Chondrocyte (in vitro differentiated cells): ENCODE data around the gene LIMD2. TPM values are rescaled to one million over a fixed set of nuclear protein-coding genes. Genes with fewer than 3 reads are reported as not detected.

ENCODE experiments used
- DNase-seq: peaks from one replicate; pipeline ENCODE4 v3.0.0; 2021; ENCODE audit warnings: mixed read lengths, low spot score
- H3K27ac Mint-ChIP-seq: one replicate; pipeline ENCODE4 v1.8.0; 2021; ENCODE audit warnings: mild to moderate bottlenecking, moderate library complexity, mixed read lengths; ENCODE audit not compliant: unreplicated experiment
- H3K27me3 Mint-ChIP-seq: 2 replicates; pipeline ENCODE4 v1.8.0; 2021; ENCODE audit warnings: low read depth, mixed read lengths
- H3K36me3 Mint-ChIP-seq: 2 replicates; pipeline ENCODE4 v1.8.0; 2021; ENCODE audit warnings: low read depth, mixed read lengths
- H3K4me1 Mint-ChIP-seq: 2 replicates; pipeline ENCODE4 v1.8.0; 2021; ENCODE audit warnings: low read depth, mild to moderate bottlenecking, mixed read lengths
- H3K4me3 Mint-ChIP-seq: one replicate; pipeline ENCODE4 v1.8.0; 2021; ENCODE audit warnings: mild to moderate bottlenecking, moderate library complexity, mixed read lengths; ENCODE audit not compliant: unreplicated experiment
- H3K9me3 Mint-ChIP-seq: 2 replicates; pipeline ENCODE4 v1.8.0; 2021; ENCODE audit warnings: low read depth, mixed read lengths
- total RNA-seq: library from RNA; stranded (reverse); gene quantifications from 3 replicates; pipeline ENCODE4 v1.2.1, GENCODE V29; 2021
- TF ChIP-seq, protein P1 (sequence below): fragments of 200-600 bp; sonication (generic); IDR thresholded peaks from 2 replicates; pipeline ENCODE4 v1.5.0; 2021; ENCODE audit warnings: antibody characterized with exemption, mild to moderate bottlenecking, moderate library complexity

Gene LIMD2
- total RNA-seq, 1 donor from 2014 or later, result 32.2 TPM

DNA sequence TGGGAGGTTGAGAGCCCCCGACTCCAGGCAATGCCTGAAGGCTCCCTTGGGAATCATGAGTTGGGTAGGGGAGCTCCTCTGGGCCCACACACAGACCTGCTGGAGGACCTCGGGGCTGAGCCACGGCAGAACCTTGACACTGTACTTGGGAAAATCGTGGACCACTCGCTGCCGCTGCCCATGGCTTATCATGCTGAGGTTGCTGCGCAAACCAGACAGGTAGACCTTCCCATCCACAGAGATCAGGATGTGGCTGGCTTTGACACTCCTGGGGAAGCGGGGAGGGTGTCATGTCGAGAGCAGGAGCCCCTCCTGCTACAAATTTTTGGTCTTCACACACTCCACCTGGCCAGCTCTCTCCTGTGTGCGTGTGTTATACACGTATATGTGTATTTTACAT lies 7.2 kb upstream of the LIMD2 start:
- H3K4me1 Mint-ChIP-seq, result peaks cover 7% of the 10 kb centered on the region
- no peak overlapping the region for H3K4me3 Mint-ChIP-seq
- H3K27ac Mint-ChIP-seq, result no peak overlapping the region

DNA sequence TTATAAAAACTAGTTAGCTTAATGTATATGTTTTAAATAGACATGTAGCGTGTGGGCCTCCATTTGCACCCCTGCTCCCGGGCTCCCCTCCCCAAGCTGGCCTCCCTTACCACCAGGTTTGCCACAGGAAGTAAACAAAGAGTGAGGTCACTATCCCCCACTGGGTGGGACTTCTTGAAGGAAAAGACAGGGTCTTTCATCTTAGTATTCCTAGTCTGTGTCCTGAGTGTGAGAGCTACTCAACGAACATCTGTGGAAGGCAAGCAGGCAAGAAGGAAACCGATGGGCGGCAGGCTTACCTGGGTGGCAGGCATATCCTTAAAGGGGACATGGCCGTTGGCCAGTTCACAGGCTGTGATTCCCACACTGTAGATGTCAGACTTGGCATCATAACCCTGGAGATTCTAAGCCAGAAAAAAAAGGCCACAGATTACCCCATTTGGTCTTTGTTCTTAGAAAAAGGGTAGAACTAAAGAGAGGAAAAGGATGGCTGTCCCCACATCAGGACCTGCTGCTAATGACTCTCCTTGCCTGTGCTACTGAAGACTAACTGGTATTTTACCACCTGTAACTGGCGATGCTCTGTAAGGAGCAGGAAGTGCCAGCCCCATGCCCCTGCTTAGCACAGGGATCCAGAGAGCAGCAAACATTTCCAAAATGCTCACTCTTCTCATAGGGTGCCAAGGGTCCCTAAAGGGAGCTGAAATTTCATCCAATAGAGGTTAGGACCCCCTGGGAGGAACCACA lies 6.6 kb upstream of the LIMD2 start:
- no peaks in the 10 kb centered on the region for H3K9me3 Mint-ChIP-seq
- DNase-seq, result no peak
- no peaks in the 10 kb centered on the region for H3K27me3 Mint-ChIP-seq
- TF ChIP-seq, protein P1, sequence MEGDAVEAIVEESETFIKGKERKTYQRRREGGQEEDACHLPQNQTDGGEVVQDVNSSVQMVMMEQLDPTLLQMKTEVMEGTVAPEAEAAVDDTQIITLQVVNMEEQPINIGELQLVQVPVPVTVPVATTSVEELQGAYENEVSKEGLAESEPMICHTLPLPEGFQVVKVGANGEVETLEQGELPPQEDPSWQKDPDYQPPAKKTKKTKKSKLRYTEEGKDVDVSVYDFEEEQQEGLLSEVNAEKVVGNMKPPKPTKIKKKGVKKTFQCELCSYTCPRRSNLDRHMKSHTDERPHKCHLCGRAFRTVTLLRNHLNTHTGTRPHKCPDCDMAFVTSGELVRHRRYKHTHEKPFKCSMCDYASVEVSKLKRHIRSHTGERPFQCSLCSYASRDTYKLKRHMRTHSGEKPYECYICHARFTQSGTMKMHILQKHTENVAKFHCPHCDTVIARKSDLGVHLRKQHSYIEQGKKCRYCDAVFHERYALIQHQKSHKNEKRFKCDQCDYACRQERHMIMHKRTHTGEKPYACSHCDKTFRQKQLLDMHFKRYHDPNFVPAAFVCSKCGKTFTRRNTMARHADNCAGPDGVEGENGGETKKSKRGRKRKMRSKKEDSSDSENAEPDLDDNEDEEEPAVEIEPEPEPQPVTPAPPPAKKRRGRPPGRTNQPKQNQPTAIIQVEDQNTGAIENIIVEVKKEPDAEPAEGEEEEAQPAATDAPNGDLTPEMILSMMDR, result no peak
- H3K27ac Mint-ChIP-seq, result no peak overlapping the region
- H3K4me3 Mint-ChIP-seq, result no peak overlapping the region
- peaks cover 21% of the 10 kb centered on the region for H3K36me3 Mint-ChIP-seq
- H3K4me1 Mint-ChIP-seq, result peaks cover 11% of the 10 kb centered on the region

More for the DNA sequence above, 7.2 kb upstream of the LIMD2 start:
- H3K9me3 Mint-ChIP-seq, result no peaks in the 10 kb centered on the region
- H3K36me3 Mint-ChIP-seq, result peaks cover 24% of the 10 kb centered on the region
- DNase-seq, result no peak
- H3K27me3 Mint-ChIP-seq, result no peaks in the 10 kb centered on the region
- TF ChIP-seq, protein P1, result no peak

DNA sequence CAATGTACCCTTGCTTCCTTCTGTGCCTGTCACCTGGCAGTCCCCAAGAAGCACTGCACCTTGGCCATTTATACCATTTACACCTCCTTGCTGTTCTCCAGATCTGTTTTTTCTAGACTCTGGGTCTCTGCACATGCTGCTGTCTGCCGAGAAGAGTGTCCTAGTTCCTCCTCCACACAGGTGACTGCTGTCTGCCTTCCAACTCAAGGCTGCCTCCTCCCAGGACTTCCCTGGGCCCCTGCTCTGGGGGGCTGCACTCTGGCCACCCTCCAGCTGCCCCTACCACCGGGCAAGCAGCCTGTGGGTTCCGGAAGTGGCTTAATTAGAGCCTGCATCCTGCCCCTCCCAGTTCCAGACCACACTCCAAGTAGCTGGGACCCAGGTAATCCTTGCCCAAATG lies 5.7 kb upstream of the LIMD2 start:
- Mint-ChIP-seq H3K36me3 (peaks cover 20% of the 10 kb centered on the region), H3K4me3 (no peak overlapping the region), H3K27me3 (no peaks in the 10 kb centered on the region), H3K27ac (no peak overlapping the region), H3K9me3 (no peaks in the 10 kb centered on the region), H3K4me1 (peaks cover 16% of the 10 kb centered on the region)
- TF ChIP-seq, protein P1, result no peak
- DNase-seq, result no peak

DNA sequence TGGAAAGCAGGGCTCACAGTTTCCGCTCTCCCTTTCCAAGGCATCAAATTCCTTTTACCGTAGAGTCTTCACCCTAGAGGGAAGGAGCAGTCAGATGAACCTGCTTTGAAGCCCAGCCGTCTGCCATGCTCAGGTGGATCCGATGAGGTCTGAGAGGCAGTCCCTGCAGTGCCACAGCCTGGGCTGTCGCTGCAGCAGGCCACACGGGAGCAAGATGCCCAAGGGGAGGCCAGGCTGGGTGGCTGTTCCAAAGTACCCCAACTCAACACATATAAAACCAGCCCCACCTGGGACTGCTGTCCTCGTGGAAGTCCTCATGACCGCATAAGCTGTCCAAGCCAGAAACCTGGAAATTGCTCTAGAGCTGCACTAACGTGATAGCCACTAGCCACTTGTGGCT lies 4.9 kb upstream of the LIMD2 start:
- peaks cover 16% of the 10 kb centered on the region for H3K4me1 Mint-ChIP-seq
- DNase-seq, result no peak
- H3K9me3 Mint-ChIP-seq, result no peaks in the 10 kb centered on the region
- H3K27me3 Mint-ChIP-seq, result no peaks in the 10 kb centered on the region
- peaks cover 14% of the 10 kb centered on the region for H3K36me3 Mint-ChIP-seq
- TF ChIP-seq, protein P1, result no peak
- no peak overlapping the region for H3K27ac Mint-ChIP-seq
- no peak overlapping the region for H3K4me3 Mint-ChIP-seq

DNA sequence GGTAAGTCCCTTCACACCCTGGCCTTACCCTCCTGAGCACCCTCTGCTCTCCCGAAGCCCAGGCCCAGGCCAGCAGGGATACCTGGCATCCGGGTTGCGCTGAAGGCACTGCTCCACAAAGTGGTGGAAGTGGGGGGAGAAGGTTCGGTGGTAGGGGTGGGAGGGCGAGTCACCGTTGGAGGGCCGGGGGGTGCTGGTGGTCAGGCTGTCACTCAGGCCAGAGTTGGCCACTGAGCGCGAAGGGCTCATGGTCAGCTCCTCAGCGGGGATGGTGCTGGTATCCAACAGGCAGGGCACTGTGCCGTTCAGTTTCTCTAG lies 4.3 kb upstream of the LIMD2 start:
- no peak for DNase-seq
- H3K4me1 Mint-ChIP-seq, result peaks cover 16% of the 10 kb centered on the region
- H3K27me3 Mint-ChIP-seq, result no peaks in the 10 kb centered on the region
- H3K36me3 Mint-ChIP-seq, result peaks cover 10% of the 10 kb centered on the region
- TF ChIP-seq, protein P1, result no peak
- no peaks in the 10 kb centered on the region for H3K9me3 Mint-ChIP-seq
- no peak overlapping the region for H3K4me3 Mint-ChIP-seq
- peak overlapping the region; percentile 36 for H3K27ac Mint-ChIP-seq
